ENCODE results near the gene CHSY3.

The CHSY3 gene

GRCh38 chr5:130034566-130035210, 130.4 kb downstream of the CHSY3 start:
- H3K9me3 ChIP-seq (ENCODE audit: control insufficient read depth, insufficient read depth, low read length) = no peaks in the 10 kb centered on the region
- H4K20me1 ChIP-seq (ENCODE audit: control insufficient read depth, insufficient read depth, low read depth, low read length) = no peaks in the 10 kb centered on the region
- H3K27ac ChIP-seq (ENCODE audit: low read depth, low read length) = no peak overlapping the region
- no peaks in the 10 kb centered on the region for H3K36me3 ChIP-seq (ENCODE audit: control insufficient read depth, low read length)
- TF ChIP-seq CTCF (IDR thresholded peaks at IDR 0.05; ENCODE audit: low read depth, low read length, poor library complexity, severe bottlenecking) = no peak
- no peak for TF ChIP-seq EZH2phosphoT487 (IDR thresholded peaks at IDR 0.05; ENCODE audit: borderline replicate concordance, low read length)
- H3K4me1 ChIP-seq (ENCODE audit: control insufficient read depth, low read length) = no peaks in the 10 kb centered on the region
- H3K79me2 ChIP-seq (ENCODE audit: control insufficient read depth, low read length) = no peaks in the 10 kb centered on the region
- H3F3A ChIP-seq (ENCODE audit: control insufficient read depth, insufficient read depth) = no peaks in the 10 kb centered on the region
- no peaks in the 10 kb centered on the region for H3K27me3 ChIP-seq (ENCODE audit: control insufficient read depth, low read length)
- no peak overlapping the region for H3K4me2 ChIP-seq (ENCODE audit: low read length)
- H3K4me3 ChIP-seq (ENCODE audit: low read length) = no peak overlapping the region
- H3K9me2 ChIP-seq (replicated peaks; ENCODE audit: control insufficient read depth, low read length) = no peaks in the 10 kb centered on the region

- no peaks in the 10 kb centered on the region for H3F3A ChIP-seq (ENCODE audit: control insufficient read depth, insufficient read depth)
- no peaks in the 10 kb centered on the region for H4K20me1 ChIP-seq (ENCODE audit: control insufficient read depth, insufficient read depth, low read depth, low read length)
- no peaks in the 10 kb centered on the region for H3K4me1 ChIP-seq (ENCODE audit: control insufficient read depth, low read length)
- H3K79me2 ChIP-seq (ENCODE audit: control insufficient read depth, low read length) = no peaks in the 10 kb centered on the region
- no peak overlapping the region for H3K4me3 ChIP-seq (ENCODE audit: low read length)
- no peak overlapping the region for H3K27ac ChIP-seq (ENCODE audit: low read depth, low read length)
- H3K4me2 ChIP-seq (ENCODE audit: low read length) = no peak overlapping the region
- no peaks in the 10 kb centered on the region for H3K36me3 ChIP-seq (ENCODE audit: control insufficient read depth, low read length)
- H3K9me3 ChIP-seq (ENCODE audit: control insufficient read depth, insufficient read depth, low read length) = no peaks in the 10 kb centered on the region
- TF ChIP-seq EZH2phosphoT487 (IDR thresholded peaks at IDR 0.05; ENCODE audit: borderline replicate concordance, low read length) = no peak
- TF ChIP-seq CTCF (IDR thresholded peaks at IDR 0.05; ENCODE audit: low read depth, low read length, poor library complexity, severe bottlenecking) = no peak
- H3K27me3 ChIP-seq (ENCODE audit: control insufficient read depth, low read length) = no peaks in the 10 kb centered on the region
- no peaks in the 10 kb centered on the region for H3K9me2 ChIP-seq (replicated peaks; ENCODE audit: control insufficient read depth, low read length)
Observed at GRCh38 chr5:130035388-130035787, 131.1 kb downstream of the CHSY3 start.

- TF ChIP-seq EZH2phosphoT487 (IDR thresholded peaks at IDR 0.05; ENCODE audit: borderline replicate concordance, low read length) (no peak), CTCF (IDR thresholded peaks at IDR 0.05; ENCODE audit: low read depth, low read length, poor library complexity, severe bottlenecking) (no peak)
- no peaks in the 10 kb centered on the region for H3F3A ChIP-seq (ENCODE audit: control insufficient read depth, insufficient read depth)
- no peaks in the 10 kb centered on the region for H3K9me3 ChIP-seq (ENCODE audit: control insufficient read depth, insufficient read depth, low read length)
- no peaks in the 10 kb centered on the region for H3K36me3 ChIP-seq (ENCODE audit: control insufficient read depth, low read length)
- no peaks in the 10 kb centered on the region for H3K27me3 ChIP-seq (ENCODE audit: control insufficient read depth, low read length)
- no peak overlapping the region for H3K4me2 ChIP-seq (ENCODE audit: low read length)
- no peak overlapping the region for H3K4me3 ChIP-seq (ENCODE audit: low read length)
- H4K20me1 ChIP-seq (ENCODE audit: control insufficient read depth, insufficient read depth, low read depth, low read length) = no peaks in the 10 kb centered on the region
- no peaks in the 10 kb centered on the region for H3K4me1 ChIP-seq (ENCODE audit: control insufficient read depth, low read length)
- no peaks in the 10 kb centered on the region for H3K79me2 ChIP-seq (ENCODE audit: control insufficient read depth, low read length)
- no peak overlapping the region for H3K27ac ChIP-seq (ENCODE audit: low read depth, low read length)
- no peaks in the 10 kb centered on the region for H3K9me2 ChIP-seq (replicated peaks; ENCODE audit: control insufficient read depth, low read length)
Observed at GRCh38 chr5:130037905-130038304, 133.6 kb downstream of the CHSY3 start.
